HG02884 (cell line): ENCODE measurements around the gene FPGS.

Experiments used
- ATAC-seq: cut with Tn5 transposase; IDR thresholded peaks from one replicate; pipeline ENCODE4 v1.9.1; 2021; ENCODE audit warnings: mild to moderate bottlenecking, moderate library complexity; ENCODE audit not compliant: unreplicated experiment

FPGS gene

DNA sequence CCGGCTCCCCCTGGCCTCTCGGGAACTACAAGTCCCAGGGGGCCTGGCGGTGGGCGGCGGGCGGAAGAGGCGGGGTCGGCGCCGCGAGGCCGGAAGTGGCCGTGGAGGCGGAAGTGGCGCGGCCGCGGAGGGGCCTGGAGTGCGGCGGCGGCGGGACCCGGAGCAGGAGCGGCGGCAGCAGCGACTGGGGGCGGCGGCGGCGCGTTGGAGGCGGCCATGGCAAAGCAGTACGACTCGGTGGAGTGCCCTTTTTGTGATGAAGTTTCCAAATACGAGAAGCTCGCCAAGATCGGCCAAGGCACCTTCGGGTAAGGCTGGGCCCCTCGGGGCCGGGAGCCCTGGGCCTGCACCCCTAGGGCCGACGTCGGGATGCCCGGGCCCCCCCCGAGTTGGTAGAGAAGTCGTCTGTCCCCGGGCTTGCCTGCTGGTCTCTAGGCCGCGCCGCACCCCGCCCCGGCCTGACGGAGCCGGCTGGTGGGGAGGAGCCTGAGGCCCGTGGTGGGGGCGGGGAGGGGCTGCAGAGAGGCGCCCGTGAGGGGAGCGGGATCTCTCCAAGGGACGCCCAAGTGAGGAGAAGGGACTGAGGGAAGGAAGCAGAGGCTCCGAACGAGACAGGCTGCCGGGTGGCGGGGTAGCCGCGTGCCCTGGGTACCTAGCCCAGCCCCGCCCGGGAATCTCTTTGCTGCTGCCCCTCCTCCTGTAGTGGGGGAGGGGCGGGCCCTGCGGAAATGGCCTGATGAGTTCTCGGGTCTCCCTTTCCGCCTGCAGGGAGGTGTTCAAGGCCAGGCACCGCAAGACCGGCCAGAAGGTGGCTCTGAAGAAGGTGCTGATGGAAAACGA, 16.5 kb upstream of the FPGS start, which contains the start of gene CDK9:
Gene CDK9 (plus strand): TSS at position 102 of the 840 bp plus-strand sequence. CDS start 115 bp downstream, at position 217.
- peak; percentile 49 for ATAC-seq

DNA sequence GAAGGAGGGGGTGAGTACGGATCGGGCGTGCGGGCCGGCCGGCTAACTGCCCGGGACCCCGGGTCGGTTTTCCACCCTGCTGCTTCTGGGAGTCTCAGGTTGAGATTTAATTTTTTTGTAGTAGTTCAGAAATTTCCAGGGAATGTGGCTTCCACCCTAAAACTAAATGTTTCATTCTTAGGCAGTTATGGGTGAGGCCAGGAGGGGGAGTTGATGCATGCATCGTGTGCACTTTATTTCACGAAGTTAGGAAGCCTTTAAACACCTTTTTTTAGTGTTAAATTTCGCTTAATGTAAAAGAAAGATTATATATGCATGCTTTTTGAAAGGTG, 15.9 kb upstream of the FPGS start:
- no peak for ATAC-seq

DNA sequence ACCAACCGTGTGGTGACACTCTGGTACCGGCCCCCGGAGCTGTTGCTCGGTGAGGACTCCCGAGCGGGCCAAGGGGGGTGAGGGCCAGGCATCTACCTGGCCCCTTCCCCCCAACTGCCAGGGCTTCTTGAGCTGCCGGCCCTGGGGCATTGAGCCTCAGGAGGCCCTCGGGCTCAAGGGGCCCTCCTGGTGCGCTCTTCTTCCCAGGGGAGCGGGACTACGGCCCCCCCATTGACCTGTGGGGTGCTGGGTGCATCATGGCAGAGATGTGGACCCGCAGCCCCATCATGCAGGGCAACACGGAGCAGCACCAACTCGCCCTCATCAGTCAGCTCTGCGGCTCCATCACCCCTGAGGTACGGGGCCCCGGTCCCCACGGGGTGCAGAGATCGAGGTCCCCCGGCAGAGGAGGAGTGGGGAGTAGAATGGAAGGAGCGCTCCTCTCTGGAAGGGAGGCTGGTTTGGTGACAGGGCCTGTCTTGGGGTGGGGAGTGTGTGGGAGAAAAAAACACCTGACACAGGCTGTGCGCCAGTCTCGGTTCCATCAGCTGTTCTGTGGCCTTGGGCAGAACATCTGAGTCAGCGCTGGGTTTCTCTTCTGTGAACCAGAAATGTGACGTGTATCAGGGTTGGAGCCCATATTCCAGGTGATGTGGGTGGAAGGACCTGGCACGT, 14.2 kb upstream of the FPGS start:
- ATAC-seq = no peak

DNA sequence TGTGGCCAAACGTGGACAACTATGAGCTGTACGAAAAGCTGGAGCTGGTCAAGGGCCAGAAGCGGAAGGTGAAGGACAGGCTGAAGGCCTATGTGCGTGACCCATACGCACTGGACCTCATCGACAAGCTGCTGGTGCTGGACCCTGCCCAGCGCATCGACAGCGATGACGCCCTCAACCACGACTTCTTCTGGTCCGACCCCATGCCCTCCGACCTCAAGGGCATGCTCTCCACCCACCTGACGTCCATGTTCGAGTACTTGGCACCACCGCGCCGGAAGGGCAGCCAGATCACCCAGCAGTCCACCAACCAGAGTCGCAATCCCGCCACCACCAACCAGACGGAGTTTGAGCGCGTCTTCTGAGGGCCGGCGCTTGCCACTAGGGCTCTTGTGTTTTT, 13.5 kb upstream of the FPGS start:
- ATAC-seq = no peak

DNA sequence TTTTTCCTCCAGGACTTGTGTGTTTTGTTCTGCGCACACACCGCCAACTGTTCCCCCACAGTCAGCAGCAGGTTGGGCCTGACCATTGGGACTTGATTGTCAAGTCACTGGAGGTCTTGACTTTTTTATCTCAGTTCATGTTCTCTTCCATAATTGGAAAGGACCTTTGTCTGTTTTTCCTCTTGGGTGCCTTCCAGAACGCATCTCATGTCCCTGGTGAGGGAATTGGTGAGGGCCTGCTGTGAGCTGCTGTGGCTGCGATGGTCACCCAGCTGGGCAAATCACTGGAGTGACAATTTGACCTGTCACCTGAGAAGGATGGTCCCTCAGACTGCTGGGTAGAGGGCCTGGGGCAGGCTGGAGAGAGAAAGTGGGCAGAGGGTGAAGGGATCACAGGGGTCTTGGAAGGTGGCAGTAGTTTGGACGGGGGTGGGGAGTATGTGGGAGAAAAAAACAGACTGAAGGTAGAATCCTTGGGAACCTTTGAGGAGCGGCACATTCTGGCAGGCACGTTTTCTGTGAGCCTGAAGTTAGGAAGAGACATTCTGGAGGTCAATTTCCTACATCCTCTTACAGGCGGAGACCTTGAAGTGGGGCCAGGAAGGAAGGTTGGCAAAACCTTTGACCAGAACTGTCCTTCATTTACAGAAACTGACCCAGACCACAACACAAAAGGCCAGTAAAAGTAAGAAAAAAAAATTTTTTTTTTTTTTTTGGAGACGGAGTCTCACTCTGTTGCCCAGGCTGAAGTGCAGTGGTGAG, 12.4 kb upstream of the FPGS start:
- no peak for ATAC-seq

DNA sequence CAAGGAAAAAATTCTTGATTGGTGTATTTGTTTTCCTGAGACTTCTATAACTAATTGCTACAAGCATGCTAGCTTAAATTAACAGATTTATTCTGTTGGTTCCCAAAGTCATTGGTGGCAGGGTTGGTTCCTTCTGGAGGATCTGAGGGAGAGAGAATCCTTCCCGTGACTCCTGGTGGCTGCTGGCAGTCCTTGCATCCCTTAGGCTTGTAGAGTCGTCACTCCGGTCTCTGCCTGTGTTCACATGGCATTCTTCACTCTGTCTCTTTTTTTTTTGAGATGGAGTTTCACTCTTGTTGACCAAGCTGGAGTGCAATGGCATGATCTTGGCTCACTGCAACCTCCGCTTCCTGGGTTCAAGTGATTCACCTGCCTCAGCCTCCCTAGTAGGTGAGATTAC, 11.6 kb upstream of the FPGS start:
- ATAC-seq = no peak

DNA sequence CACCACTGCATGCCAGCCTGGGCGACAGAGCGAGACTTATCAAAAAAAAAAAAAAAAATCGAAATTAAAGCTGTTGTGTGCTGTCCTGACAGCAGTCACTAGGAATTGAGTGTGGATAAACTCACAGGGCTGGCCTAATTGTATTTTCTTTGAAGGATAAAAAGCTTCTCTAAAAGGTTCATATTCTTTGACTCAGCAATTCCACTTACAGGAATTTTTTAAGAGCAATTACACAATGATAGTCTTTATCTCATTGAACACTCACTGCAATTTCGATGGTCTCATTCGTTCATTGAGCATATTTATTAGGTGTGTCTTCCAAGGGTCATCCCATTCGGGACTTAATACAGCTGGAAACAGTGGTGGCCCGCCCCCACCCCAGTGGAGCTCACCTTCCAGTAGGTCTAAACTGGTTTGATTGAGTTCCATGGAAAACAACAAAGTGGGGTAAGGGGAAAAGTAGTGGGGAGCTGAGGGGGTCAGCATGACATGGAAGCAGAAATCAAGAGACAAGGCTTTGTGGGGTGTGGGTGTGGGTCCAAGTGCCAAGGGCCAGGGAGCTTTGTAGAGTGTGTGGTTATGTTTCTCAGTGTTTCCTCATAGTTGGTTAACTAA, 10.2 kb upstream of the FPGS start:
- ATAC-seq = no peak

DNA sequence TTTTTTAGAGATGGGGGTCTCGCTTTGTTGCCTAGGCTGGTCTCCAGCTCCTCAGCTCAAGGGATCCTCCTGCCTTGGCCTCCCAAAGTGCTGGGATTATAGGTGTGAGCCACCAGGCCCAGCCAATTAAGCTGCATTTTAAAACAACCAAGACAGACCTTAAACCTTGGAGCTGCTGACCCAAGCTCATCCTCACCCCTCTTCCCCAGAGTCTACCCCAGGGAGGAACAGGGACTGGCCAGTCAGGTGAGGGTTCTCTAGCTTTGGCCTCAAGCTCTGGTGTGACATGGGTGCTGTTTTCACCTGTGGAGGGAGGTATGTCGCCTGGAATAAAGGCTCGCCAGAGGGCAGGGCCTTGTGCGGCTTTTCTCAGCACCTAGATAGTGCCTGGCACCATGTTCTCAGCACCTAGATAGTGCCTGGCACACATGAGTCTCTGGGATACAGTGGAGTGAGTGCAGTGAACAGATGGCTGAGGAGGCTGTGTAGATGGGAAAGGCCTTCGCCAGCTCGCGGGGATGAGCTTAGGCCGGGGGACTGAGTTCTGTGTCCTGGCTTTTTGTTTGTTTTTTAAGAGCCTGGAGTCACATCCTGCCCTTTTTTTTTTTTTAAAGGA, 9.5 kb upstream of the FPGS start:
- no peak for ATAC-seq

DNA sequence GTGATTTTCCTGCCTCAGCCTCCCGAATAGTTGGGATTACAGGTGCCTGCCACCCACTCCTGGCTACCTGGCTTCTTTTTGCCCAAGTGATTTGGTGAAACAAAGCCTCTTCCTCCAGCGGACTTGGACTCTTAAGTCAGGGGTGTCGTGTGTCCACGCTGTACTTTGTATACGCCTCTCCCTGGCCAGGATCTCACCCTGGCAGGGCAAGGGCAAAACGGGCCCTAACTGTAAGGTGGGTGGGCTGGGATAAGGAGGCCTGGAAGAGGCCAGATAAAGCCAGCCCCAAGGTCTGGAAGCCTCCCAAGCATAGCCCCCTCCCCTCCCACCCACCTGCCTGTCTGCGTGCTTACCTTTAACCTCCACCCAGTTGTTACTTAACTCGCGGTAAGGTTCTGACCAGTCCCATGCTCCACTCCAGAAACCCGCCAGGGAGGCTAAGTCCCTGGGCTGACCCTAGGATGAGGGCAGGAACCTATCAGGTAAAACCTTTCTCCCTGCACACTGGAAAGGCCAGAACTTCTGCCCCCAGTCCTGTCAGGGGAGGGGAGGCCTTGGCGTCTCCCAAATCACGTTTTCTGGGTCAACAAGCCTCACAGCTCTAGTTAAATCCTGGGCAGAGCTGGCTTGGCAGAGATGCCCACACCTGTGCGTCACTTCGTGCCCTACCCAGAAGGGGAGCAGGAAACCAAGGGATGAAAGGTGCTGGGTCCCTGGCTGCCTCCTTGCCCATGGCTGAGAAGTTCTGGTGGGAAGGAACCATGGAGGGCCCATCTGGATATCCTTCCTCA, 8.5 kb upstream of the FPGS start:
- ATAC-seq = no peak

DNA sequence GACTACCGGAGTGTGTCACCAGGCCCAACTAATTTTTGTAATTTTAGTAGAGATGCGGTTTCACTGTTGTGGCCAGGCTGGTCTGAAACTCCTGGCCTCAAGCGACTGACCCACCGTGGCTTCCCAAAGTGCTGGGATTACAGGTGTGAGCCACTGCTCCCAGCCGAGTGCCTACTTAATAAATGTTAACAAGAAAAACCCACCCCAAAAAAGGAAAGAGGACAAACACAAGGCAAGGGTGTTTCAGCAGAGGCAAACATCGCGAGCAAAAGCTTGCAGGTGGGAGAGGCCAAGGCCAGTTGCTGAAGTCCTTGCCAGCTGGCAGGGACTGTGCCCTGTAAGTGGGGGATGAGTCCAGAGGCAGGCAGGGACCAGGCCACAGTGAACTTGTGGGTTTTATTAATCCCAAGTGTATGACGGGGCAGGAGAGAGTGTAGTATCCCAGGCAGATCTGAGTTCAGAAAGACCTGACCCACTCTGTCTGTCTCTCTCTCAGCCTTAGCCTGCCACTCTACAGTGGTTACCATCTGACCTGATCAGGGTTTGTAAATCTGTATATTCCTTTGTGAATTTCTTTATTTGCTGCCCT, 6.4 kb upstream of the FPGS start:
- no peak for ATAC-seq

DNA sequence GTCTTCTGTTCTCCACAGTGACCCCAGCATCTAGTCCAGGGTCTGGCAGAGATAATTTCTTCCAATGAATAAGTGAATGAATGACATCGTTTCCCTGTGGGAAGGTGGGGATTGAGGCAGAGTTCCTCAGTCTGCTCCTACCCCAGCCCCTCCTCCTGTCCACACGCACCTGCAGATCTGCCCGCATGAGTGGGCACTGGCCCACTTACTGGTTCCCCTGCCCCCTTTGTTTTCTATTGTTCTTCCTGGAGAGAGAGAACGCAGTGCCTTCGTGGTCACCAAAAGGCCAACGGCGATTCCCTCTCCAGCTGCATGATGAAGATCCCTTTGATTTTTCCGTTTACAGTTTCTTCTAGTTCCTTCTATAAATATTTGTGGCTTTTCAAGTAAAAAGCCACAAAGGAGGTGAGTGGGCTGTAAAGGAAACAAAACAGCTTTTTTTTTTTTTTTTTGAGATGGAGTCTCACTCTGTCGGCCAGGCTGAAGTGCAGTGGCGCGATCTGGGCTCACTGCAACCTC, 5.8 kb upstream of the FPGS start:
- no peak for ATAC-seq

DNA sequence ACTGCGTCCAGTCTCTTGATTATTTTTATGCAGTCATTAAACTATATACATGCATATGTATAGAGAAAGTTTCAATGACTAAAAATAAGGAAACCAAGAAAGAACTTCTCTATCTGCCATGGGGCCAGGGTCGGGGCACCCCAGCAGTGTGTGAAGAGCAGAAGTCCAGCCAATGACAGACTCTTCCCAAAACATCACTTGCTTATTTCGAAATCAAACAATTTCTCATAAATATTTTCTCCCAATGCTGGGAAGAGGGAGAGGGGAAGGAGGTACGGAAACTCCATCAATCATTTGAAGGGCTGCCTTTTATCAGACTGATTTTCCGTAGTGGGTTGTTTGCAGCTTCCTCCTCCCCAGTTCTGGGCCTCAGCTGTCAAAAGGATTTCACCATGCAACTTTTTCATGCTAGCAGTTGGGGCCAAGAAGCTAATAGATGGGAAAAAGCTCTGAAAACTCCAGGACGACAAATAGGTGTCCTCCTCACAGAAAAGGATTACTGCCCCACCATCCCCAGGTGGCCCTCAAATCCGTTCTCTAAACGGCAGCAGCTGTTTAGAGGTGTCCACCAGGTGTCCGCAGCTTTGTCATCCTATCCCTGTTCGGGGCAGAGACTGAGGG, 617 bp upstream of the FPGS start:
- ATAC-seq = no peak

DNA sequence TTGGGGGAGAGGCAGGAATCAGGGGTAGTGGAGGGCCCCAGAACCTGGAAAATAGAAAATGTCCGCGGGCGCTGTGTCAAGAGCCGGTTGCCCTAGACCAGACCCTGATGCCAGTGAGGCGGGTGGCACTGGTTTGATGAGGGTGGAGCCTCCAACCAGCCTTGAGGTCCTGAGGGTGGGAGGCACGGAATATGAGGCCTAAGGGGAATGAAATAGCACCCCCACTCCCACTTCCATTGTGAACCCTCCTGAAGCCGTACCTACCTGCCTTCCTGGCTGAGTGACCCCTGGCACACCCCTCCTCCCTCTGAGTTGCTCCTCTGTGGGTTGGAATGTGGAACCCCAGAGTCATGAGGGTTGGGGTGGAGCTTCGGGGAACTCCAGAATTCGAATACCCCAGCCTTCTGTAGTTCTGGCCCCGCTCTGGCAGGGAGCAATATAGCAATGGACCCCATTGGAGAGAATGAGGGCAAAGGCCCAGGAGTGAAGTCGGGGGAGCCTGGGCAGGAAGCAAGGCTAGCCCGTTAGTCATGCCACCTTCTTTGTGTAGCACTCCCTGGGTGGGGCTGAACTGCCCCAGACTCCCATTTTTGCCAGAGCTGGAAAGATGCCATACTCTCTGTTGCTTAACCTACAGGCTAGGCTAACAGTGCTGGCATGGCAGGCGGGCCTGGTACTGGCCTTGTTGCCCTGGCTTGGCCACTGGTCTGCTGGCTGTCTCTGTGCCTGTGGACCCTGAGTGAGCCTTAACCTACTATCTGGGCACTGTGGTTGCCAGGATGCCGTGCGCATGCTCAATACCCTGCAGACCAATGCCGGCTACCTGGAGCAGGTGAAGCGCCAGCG, 1.0 kb downstream of the FPGS start:
- no peak for ATAC-seq

DNA sequence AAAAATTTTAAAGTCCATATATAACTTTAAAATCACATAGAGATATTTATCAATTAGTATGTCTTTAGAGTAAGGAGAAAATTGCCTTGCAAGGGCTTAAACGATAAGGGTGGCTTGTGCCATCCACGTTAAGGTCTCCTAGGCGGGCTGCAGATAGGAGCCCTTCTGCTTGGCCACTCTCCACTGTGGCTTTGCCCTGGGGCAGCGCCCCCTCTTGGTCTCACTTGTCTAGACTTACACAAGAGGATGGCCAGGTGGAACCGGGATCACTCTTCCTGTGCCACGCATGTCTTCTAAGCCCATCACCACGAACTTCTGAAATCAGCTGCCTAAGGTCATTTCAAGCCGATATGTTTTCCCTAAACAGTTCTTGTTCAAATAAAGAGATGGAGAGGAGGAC, 2.9 kb downstream of the FPGS start:
- ATAC-seq = no peak

DNA sequence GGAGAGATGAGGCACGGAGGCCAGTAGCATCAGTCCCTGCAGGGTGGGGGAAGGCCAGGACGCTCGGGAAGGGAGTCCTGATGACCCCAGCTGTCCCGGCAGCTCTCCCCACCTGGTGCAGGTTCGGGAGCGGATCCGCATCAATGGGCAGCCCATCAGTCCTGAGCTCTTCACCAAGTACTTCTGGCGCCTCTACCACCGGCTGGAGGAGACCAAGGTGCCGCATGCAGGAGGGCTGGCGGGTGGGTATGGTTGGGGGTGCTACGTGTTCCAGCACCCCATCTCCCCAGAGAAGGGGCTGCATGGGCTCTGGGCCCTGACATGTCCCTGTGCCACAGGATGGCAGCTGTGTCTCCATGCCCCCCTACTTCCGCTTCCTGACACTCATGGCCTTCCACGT, 4.2 kb downstream of the FPGS start:
- no peak for ATAC-seq

DNA sequence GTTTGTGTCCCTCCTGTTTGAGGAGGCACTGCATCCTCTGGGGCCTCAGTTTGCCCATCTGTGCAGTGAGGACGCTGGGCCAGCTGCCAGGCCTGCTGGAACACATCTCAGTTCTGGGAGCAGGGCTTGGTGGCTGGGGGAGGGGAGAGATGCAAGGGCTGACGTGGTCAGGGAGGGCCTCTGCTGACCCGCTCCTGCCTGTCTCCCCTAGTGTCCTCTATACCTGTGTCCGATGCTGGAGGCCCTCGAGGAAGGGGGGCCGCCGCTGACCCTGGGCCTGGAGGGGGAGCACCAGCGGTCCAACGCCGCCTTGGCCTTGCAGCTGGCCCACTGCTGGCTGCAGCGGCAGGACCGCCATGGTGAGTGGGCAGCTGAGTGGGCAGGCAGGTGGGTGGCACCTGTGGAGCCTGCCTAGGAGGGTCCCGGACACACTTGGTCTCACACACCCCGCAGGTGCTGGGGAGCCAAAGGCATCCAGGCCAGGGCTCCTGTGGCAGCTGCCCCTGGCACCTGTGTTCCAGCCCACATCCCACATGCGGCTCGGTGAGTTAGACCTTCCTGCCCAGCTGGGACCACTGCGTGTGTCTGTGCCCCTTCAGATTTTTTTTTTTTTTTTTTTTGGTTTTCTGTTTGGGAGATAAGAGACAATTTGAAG, 5.8 kb downstream of the FPGS start:
- ATAC-seq = no peak

DNA sequence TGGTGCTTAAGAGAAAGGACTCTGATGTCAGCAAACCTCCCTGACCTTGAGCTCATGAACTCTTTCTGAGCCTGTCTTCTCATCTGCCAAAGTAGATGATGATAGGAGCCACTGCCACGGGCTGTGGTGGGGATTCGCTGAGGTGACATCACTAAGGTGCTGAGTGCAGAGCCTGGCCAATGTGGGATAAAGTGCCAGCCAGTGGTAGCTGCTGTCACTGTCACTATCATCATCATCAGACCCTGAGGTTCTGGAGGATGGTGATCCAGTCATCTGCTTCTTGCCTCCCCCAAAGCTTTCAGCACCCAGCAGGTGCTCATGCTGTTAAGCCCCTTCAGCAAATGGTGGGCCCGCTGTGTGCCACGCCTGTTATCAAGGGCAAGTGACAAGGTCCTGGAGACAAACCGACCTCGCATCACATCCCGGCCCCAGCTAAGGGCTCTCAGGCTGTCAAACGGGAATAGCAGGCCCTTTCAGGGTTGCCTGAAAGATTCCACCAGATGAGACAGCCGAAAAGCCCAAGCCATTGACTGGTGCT, 6.4 kb downstream of the FPGS start:
- ATAC-seq = no peak
